MM.1S (cell line): Measurements from ENCODE around the gene BMERB1.

Experiments
- DNase-seq: peaks from one replicate; pipeline ENCODE4 v3.0.0-alpha.2; 2015
- H2AFZ ChIP-seq: fragments of 300-600 bp; sonication (generic); 2 replicates; pipeline ENCODE4 v1.6.0; 2016; ENCODE audit warnings: antibody characterized with exemption, low read length
- H3F3A ChIP-seq: fragments of 300-600 bp; sonication (generic); 2 replicates; pipeline ENCODE4 v1.6.1; 2016; ENCODE audit warnings: mild to moderate bottlenecking, antibody characterized with exemption, low read length, moderate library complexity, mixed read lengths; ENCODE audit not compliant: insufficient read depth
- H3K27ac ChIP-seq: fragments of 300-600 bp; sonication (generic); 2 replicates; pipeline ENCODE4 v1.5.1; 2016; ENCODE audit warnings: mild to moderate bottlenecking, low read length
- H3K27me3 ChIP-seq: fragments of 300-600 bp; sonication (generic); replicated peaks from 2 replicates; pipeline ENCODE4 v1.6.0; 2016; ENCODE audit warnings: low read length; ENCODE audit not compliant: insufficient read depth
- H3K36me3 ChIP-seq: fragments of 300-600 bp; sonication (generic); replicated peaks from 2 replicates; pipeline ENCODE4 v1.6.1; 2016; ENCODE audit warnings: mild to moderate bottlenecking, low read length, mixed read lengths; ENCODE audit not compliant: insufficient read depth
- H3K4me1 ChIP-seq: fragments of 300-600 bp; sonication (generic); 2 replicates; pipeline ENCODE4 v1.6.1; 2016; ENCODE audit warnings: low read length, mixed read lengths
- H3K4me2 ChIP-seq: fragments of 300-600 bp; sonication (generic); 2 replicates; pipeline ENCODE4 v1.6.0; 2016; ENCODE audit warnings: low read depth, low read length
- H3K4me3 ChIP-seq: fragments of 300-600 bp; sonication (generic); 2 replicates; pipeline ENCODE4 v1.5.1; 2016; ENCODE audit warnings: low read length, mixed read lengths
- H3K79me2 ChIP-seq: fragments of 300-600 bp; sonication (generic); 2 replicates; pipeline ENCODE4 v1.6.1; 2016; ENCODE audit warnings: mixed run types, low read length, mixed read lengths
- H3K9ac ChIP-seq: fragments of 300-600 bp; sonication (generic); 2 replicates; pipeline ENCODE4 v1.6.1; 2016; ENCODE audit warnings: low read length, mixed read lengths
- H3K9me2 ChIP-seq: fragments of 300-600 bp; sonication (generic); replicated peaks from 2 replicates; pipeline ENCODE4 v1.6.1; 2016; ENCODE audit warnings: mild to moderate bottlenecking, low read length, mixed read lengths; ENCODE audit not compliant: insufficient read depth
- H3K9me3 ChIP-seq: fragments of 300-600 bp; sonication (generic); replicated peaks from 2 replicates; pipeline ENCODE4 v1.6.1; 2016; ENCODE audit warnings: mild to moderate bottlenecking, low read length, mixed read lengths; ENCODE audit not compliant: insufficient read depth
- H4K20me1 ChIP-seq: fragments of 300-600 bp; sonication (generic); 2 replicates; pipeline ENCODE4 v1.6.1; 2016; ENCODE audit warnings: mild to moderate bottlenecking, low read length, moderate library complexity, mixed read lengths; ENCODE audit not compliant: insufficient read depth
- EZH2 ChIP-seq: fragments of 300-600 bp; sonication (generic); optimal IDR thresholded peaks from 2 replicates; pipeline ENCODE3; 2017; ENCODE audit warnings: low read depth, mild to moderate bottlenecking, antibody characterized with exemption, low read length, mixed read lengths
- EZH2phosphoT487 ChIP-seq: fragments of 300-600 bp; sonication (generic); IDR thresholded peaks from 2 replicates; pipeline ENCODE4 v1.6.1; 2018; ENCODE audit warnings: antibody characterized with exemption, low read length
- TF ChIP-seq, protein P1 (sequence below): fragments of 300-600 bp; sonication (generic); IDR thresholded peaks from 2 replicates; pipeline ENCODE4 v1.5.1; 2016; ENCODE audit warnings: antibody characterized with exemption, low read length, mixed read lengths

Gene BMERB1

DNA sequence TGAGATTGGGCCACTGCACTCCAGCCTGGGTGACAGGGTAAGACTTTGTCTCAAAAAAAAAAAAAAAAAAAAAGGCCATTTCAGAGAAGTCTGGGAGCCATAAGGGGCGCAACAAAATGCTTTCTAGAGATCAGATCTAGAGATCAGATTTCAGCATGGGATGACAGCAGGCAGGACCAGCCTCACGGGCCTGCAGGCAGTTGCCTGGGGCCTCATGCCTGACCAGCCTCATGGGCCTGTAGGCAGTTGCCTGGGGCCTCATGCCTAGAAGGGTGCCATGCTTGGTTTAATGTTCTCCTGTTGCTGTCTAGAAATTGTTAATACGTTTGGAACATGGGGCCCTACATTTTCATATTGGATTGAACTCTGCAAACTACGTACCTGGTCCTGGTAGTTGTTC lies 149.1 kb downstream of the BMERB1 start:
- no peak overlapping the region for H3K9ac ChIP-seq
- no peak overlapping the region for H3K4me2 ChIP-seq
- H2AFZ ChIP-seq: no peak overlapping the region
- H3K9me2 ChIP-seq: no peaks in the 10 kb centered on the region
- no peaks in the 10 kb centered on the region for H3K4me1 ChIP-seq
- no peak overlapping the region for H3K4me3 ChIP-seq
- no peak overlapping the region for H3K27ac ChIP-seq
- TF ChIP-seq, protein P1, sequence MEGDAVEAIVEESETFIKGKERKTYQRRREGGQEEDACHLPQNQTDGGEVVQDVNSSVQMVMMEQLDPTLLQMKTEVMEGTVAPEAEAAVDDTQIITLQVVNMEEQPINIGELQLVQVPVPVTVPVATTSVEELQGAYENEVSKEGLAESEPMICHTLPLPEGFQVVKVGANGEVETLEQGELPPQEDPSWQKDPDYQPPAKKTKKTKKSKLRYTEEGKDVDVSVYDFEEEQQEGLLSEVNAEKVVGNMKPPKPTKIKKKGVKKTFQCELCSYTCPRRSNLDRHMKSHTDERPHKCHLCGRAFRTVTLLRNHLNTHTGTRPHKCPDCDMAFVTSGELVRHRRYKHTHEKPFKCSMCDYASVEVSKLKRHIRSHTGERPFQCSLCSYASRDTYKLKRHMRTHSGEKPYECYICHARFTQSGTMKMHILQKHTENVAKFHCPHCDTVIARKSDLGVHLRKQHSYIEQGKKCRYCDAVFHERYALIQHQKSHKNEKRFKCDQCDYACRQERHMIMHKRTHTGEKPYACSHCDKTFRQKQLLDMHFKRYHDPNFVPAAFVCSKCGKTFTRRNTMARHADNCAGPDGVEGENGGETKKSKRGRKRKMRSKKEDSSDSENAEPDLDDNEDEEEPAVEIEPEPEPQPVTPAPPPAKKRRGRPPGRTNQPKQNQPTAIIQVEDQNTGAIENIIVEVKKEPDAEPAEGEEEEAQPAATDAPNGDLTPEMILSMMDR: no peak
- TF ChIP-seq EZH2: no peak
- TF ChIP-seq EZH2phosphoT487: no peak
- no peak for DNase-seq
- H3K27me3 ChIP-seq: no peaks in the 10 kb centered on the region
- no peaks in the 10 kb centered on the region for H3K36me3 ChIP-seq
- H4K20me1 ChIP-seq: no peaks in the 10 kb centered on the region
- no peaks in the 10 kb centered on the region for H3K9me3 ChIP-seq
- H3F3A ChIP-seq: no peaks in the 10 kb centered on the region
- H3K79me2 ChIP-seq: no peaks in the 10 kb centered on the region

DNA sequence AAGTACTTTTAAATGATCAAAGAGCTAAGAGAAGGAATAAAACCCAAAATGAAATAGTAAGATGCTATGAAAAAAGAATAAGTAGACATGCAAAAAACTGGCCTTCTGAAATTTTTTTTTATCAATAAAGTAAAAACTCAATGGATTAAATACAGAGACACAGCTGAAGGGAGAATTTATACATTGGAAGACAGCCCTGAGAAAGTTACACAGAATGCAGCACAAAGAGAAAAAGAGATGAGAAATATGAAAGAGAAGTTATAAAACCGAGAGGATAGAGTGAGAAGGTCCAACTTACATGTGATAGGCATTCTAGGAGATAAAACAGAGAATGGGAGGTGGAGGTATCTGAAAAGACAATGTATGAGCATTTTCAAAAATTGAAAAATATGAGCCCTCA lies 151.6 kb downstream of the BMERB1 start:
- H3K4me3 ChIP-seq: no peak overlapping the region
- no peak overlapping the region for H3K4me2 ChIP-seq
- H3K79me2 ChIP-seq: no peaks in the 10 kb centered on the region
- no peaks in the 10 kb centered on the region for H4K20me1 ChIP-seq
- no peaks in the 10 kb centered on the region for H3K36me3 ChIP-seq
- H3K9ac ChIP-seq: no peak overlapping the region
- no peaks in the 10 kb centered on the region for H3K27me3 ChIP-seq
- no peak for TF ChIP-seq EZH2phosphoT487
- TF ChIP-seq EZH2: no peak
- TF ChIP-seq, protein P1: no peak
- no peak overlapping the region for H2AFZ ChIP-seq
- H3K9me2 ChIP-seq: no peaks in the 10 kb centered on the region
- DNase-seq: no peak
- no peaks in the 10 kb centered on the region for H3K9me3 ChIP-seq
- H3F3A ChIP-seq: peaks cover 5% of the 10 kb centered on the region
- H3K4me1 ChIP-seq: peaks cover 4% of the 10 kb centered on the region; the same call in 1 of the 2 replicates
- H3K27ac ChIP-seq: no peak overlapping the region

GRCh38 chr16:15586716-15587115 lies 152.3 kb downstream of the BMERB1 start:
- H3K4me3 ChIP-seq: no peak overlapping the region
- H3K4me2 ChIP-seq: no peak overlapping the region
- no peak overlapping the region for H3K27ac ChIP-seq
- H3K79me2 ChIP-seq: no peaks in the 10 kb centered on the region
- peaks cover 9% of the 10 kb centered on the region for H3F3A ChIP-seq
- no peak for TF ChIP-seq EZH2phosphoT487
- TF ChIP-seq, protein P1: no peak
- no peak for TF ChIP-seq EZH2
- no peak for DNase-seq
- peaks cover 4% of the 10 kb centered on the region; the same call in 1 of the 2 replicates for H3K4me1 ChIP-seq
- no peak overlapping the region for H2AFZ ChIP-seq
- no peaks in the 10 kb centered on the region for H3K27me3 ChIP-seq
- no peaks in the 10 kb centered on the region for H4K20me1 ChIP-seq
- H3K36me3 ChIP-seq: no peaks in the 10 kb centered on the region
- H3K9me2 ChIP-seq: no peaks in the 10 kb centered on the region
- no peaks in the 10 kb centered on the region for H3K9me3 ChIP-seq
- H3K9ac ChIP-seq: no peak overlapping the region
